HUDEP-2 (cell line): ENCODE results near the gene HSPA14.
"Not testable (repeated sequence)": the region's sequence is repeated elsewhere in the genome, so short reads cannot be mapped to it uniquely, and the experiment has no call there.

Experiments used
- DNase-seq, 76 experiments: peaks; one replicate each; lab custom pipeline; 2025; ENCODE audit not compliant: unreplicated experiment in 76 of 76; lab: John Stamatoyannopoulos, UW

Gene HSPA14

DNA sequence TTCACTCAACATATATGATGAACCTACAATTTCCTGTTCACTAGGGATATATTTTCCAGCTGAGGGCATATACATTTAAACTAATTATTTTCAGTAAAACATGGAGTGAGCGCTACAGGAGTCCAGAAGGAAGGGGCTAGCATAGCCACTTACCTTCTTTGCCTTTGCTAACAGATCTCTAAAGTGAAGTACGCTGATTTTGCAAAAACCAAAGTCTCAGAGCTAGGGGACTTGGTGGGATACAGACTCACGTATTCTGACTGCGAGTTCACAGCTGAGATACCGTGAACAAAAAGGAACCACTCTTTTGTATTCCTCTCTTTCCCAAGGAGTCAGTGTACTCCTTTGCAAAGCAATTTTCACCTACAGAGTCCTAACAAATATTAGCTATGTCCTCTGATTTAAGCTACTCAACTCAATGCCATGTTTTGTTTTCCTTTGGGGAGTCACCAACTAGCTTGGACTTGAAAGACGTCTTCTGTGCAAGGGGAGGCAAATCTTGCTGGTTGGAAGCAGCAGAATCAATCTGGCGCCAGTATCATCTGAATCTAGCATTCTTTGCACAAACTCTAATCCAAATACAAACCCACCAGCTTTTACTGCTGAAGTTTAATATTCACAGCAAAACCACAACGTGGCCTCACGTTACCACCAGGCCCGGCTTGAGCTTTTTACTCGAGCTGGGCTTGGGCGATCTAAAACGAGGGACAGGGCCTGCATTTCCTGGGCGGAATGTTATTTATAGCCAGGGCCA lies 926 bp upstream of the HSPA14 start:
- peak in 1 of 76 experiments; percentile 44 for DNase-seq

DNA sequence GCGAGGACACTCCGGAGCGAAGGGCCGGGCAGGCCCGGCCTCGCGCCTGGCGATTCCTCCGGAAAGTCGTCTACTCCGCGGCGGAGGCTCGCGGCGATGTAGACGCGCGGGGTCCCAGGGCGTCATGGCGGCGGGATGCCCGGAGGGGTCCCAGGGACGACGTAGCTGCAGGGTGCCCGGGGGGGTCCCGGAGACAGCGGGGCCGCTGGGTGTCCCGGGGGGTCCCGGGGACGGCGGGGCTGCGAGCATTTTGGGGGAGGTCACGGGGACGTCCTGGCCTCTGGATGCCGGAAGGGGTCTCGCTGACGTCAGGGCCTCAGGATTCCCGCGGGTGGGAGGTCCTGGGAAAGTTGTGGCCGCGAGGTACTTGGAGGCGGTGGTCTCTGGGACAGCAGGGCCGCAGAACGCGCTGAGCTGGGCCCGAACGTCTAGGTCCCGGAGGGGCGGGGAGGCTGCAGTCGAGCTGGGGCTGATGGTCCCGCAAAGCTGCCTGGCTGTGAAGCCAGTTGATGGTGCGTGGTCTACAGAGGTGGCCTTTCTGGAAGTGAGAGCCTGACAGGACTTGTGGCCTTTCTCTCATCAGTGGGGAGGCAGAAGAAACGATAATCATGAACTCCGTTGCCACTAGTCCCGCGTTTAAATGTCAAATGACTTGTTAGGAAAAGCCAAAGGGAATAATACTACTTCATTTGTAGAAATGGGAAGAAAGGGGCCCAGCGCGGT lies 637 bp downstream of the HSPA14 start:
- peak in 11 of 76 experiments; percentile 1 to 21 (median 9) for DNase-seq

DNA sequence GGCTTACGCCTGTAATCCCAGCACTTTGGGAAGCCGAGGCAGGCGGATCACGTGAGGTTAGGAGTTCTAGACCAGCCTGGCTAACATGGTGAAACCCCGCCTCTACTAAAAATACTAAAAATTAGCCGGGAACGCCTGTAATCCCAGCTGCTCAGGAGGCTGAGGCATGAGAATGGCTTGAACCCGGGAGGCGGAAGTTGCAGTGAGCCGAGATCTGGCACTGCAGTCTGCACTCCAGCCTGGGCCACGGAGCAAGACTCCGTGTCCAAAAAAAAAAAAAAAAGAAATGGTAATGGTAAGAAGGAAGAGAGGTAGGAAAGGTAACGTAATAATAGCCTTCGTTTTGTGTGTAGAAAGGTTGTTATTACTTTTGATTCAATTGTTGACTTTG lies 1.2 kb downstream of the HSPA14 start:
- DNase-seq = peak in 11 of 76 experiments; percentile 1 to 21 (median 9)

GRCh38 chr10:14840178-14840577 lies 2.1 kb downstream of the HSPA14 start:
- no peak for DNase-seq

GRCh38 chr10:14843327-14843988 lies 5.4 kb downstream of the HSPA14 start:
- no peak for DNase-seq

DNA sequence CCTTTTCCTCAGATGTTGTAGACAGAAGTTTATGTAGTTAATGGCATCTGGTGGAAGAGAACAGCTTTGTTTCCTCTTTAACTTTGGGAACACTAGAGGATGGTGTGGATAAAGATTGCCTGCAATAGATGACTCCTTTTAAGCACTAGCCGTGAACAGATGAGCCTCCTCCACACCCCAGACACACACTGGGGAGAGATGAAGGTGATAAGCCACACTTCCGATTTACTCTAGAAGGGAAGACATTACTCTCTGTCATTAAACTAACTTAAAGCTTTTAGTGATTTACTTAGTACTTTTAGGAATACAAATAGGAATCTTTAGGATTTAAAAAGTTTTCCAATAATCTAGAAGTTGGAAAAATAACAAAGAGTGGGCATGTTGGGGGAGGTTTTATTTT lies 6.8 kb downstream of the HSPA14 start:
- DNase-seq = peak in 3 of 76 experiments; percentile 1 to 17 (median 7)

- DNase-seq = no peak
These were observed 14.1 kb downstream of the HSPA14 start for GRCh38 chr10:14852236-14852635.

GRCh38 chr10:14855453-14855852 lies 17.3 kb downstream of the HSPA14 start:
- no peak for DNase-seq

GRCh38 chr10:14858338-14858960 lies 20.3 kb downstream of the HSPA14 start:
- no peak for DNase-seq

GRCh38 chr10:14859043-14859442 lies 20.9 kb downstream of the HSPA14 start:
- no peak for DNase-seq

- no peak for DNase-seq
These were observed 21.7 kb downstream of the HSPA14 start for GRCh38 chr10:14859775-14860174.

DNA sequence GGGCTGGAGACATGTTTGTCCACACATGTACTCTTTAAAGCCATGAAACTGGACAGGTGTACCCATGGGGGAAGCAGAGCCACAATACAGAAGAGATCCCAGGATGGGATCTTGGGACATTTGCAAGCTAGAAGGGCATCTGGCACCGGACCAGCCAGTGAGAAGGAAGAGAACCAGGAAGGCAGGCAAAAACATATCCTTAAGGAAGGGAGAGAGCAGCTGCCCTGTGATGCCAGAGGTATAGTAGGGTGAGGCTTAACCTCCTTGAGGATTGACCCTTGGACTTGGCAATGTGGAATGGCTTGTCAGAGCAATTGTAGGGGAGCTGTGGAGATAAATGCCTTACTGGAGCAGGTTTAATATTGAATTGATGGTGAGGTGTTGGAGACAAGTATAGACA lies 22.7 kb downstream of the HSPA14 start:
- DNase-seq = no peak

GRCh38 chr10:14864466-14864865 lies 26.4 kb downstream of the HSPA14 start:
- DNase-seq = not testable (repeated sequence)

GRCh38 chr10:14864871-14865270 lies 26.8 kb downstream of the HSPA14 start:
- DNase-seq = not testable (repeated sequence)

DNA sequence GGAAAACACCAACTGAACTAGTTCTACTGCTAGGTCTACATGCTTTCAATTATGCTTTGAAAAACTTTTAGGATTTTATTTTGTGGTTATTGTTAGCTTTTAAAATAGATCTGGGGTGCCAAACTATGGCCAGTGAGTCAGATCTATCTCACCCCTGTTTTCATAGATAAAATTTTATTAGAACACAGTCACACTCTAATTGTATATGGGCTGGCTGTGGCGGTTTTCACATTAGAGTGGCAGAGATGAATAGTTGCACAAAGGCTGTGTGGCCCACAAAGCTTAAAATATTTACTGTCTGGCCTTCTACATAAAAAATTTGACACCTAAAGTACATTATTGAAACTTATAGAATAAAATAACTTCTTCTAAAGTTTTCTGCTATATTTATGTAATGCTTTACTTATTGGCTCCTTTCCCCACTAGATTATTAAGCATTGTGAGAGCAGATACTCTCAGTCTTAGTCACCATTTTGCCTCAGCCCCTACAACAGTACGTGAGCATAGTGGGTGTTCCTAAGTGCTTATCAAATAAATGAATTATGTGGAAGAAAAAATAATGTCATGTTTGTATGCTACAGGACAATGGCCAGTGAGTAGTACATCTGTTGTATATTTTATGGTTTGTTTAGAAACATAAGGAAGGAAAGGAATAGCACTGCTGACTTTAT lies 35.1 kb downstream of the HSPA14 start:
- DNase-seq = peak in 5 of 76 experiments; percentile 3 to 23 (median 13)

DNA sequence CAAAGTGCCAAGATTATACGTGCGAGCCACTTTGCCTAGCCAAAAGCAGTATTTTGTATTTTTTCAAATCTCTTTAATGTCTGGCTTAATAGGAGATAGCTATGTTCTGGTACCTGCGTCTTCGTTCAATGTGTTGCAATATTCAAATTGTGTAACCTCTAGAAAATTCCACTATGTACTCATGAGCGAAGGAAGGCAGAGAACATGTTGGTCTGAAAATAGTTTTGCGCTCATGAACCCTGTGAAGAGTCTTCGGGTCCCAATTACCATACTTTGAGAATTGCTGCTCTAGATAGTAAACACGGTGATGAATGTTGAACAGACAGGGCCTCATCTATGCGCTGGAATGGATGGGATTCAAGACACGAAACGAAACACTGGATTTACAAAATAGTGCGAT lies 37.8 kb downstream of the HSPA14 start:
- DNase-seq = no peak

- DNase-seq = no peak
These were observed 38.7 kb downstream of the HSPA14 start for GRCh38 chr10:14876764-14877163.

- peak in 75 of 76 experiments; percentile 20 to 94 (median 87) for DNase-seq
These were observed 40.4 kb downstream of the HSPA14 start, which contains the start of gene SUV39H2 for GRCh38 chr10:14878266-14879123. TSS of gene SUV39H2 (plus strand) at chr10:14878866. CDS start at chr10:14878889, 23 bp downstream.
